GM21381 (cell line): ENCODE results near the gene PAQR4.
A peak's percentile ranks its signal among the peaks of the same experiment; 100 is the strongest.

Experiments used
- ATAC-seq: cut with Tn5 transposase; IDR thresholded peaks from one replicate; pipeline ENCODE4 v1.9.1; 2021; ENCODE audit warnings: mild to moderate bottlenecking, moderate library complexity; ENCODE audit not compliant: unreplicated experiment

Gene PAQR4

DNA sequence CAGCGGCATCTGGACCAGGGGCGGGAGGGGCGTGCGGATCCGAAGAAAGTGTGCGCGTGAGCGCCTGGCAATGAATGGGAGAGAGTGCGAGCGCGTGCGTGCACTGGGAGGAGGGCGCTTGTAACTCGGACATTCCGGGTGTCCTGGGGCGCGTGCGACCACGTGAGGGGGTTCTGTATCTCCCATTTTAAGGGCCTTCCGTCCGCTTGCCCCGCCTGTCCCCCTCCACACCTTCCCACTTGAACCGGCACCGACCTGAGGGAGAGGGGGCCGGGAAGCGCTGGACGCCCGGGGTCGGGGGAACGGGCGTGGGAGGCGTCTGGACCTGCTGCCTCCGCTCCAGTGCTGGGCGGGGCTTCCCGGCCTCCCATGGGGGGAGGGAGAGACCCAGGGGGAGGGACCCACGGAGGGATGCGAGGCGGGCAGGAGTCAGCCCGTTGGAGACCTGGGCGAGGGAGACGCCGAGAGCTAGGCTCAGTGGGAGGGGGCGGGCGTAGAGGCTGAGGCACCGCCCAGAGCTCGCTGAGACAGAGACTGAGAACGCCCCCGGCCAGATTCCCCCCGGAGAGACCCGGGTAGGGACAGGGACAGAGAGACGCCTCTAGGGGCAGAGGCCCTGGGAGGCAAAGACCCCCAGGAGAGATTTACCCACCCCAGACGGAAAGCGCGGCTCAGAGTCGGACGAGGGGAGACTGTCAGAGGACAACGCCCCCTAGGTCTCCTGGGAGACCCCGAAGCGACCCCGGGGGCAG is 5.2 kb upstream of the PAQR4 start, which contains the start of gene KREMEN2:
KREMEN2 (plus strand) TSS at position 553 of the 752 bp plus-strand sequence. CDS start 246 bp downstream, outside the sequence.
- ATAC-seq = no peak

DNA sequence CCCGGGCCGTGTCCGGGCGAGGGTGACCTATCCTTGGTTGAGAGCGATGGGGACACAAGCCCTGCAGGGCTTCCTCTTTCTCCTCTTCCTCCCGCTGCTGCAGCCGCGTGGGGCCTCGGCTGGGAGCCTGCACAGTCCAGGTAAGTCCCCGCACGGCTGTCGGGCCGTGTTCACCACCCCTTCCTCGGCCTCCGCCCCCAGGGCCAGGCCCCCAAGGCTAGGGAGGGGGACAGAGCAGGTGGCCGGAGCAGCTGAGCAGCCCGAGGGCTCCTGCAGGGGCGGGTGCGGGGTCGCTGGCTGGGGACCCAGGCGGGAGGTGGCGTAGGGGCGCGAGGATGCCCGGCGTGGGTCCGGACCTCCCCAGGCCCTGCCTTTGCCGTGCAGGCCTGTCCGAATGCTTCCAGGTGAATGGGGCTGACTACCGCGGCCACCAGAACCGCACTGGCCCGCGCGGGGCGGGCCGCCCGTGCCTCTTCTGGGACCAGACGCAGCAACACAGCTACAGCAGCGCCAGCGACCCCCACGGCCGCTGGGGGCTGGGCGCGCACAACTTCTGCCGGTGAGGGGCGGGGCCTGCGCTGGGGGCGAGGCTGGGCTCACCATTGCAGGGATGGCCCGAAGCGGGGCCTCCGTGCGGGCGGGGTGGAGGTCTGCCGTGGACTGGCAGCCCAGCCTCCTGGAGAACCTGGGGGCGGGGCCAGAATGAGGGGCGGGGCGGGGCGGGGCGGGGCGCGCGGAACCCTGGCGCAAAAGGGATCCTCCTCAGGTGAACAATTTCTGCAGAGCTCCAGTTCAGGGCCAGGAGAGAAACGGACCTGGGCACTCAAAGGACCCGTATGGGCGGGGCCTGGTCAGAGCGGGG is 4.4 kb upstream of the PAQR4 start:
- no peak for ATAC-seq

DNA sequence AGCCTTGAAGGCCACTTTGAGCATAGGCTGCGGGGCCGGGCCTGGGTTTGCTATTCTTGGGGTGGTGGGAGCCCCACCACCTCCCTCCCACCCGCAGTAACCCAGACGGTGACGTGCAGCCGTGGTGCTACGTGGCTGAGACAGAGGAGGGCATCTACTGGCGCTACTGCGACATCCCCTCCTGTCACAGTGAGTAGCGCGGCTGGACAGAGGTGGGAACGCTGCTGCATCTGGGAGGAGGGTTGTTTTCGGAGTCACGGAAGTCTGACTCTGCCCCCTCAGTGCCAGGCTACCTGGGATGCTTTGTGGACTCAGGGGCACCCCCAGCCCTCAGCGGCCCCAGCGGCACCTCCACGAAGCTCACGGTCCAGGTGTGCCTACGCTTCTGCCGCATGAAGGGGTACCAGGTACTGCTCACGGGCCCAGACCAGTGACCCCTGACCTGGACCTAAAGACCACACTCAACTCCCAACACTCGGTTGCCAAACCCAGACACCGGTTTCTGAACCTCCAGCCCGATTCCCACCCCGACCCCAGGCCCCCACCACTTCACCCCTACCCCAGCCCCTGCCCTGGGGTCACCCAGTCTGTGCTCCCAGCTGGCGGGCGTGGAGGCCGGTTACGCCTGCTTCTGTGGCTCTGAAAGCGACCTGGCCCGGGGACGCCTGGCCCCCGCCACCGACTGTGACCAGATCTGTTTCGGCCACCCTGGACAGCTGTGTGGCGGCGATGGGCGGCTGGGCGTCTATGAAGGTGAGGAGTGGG is 2.9 kb upstream of the PAQR4 start:
- ATAC-seq = no peak

DNA sequence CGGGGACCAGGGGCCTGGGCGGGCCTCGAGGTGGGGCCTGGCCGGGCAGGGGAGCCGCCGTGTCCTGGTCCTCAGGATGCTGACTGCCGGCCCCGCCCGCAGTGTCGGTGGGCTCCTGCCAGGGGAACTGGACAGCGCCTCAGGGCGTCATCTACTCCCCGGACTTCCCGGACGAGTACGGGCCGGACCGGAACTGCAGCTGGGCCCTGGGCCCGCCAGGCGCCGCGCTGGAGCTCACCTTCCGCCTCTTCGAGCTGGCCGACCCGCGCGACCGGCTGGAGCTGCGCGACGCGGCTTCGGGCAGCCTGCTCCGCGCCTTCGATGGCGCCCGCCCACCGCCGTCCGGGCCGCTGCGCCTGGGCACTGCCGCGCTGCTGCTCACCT is 2.3 kb upstream of the PAQR4 start:
- no peak for ATAC-seq

DNA sequence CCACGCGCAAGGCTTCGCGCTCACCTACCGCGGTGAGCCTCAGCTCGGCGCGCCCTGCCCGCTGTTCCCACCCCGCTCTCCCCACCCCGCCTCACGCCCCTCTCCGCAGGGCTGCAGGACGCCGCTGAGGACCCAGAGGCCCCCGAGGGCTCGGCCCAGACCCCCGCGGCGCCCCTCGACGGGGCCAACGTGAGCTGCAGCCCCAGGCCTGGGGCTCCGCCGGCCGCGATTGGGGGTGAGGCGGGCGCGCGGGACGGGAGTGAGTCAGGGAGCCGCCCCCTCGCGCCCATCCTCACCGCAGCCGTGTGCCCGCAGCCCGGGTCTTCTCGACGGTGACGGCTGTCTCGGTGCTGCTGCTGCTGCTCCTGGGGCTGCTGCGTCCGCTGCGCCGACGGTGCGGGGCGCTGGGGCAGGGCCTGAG is 1.9 kb upstream of the PAQR4 start:
- ATAC-seq = no peak

DNA sequence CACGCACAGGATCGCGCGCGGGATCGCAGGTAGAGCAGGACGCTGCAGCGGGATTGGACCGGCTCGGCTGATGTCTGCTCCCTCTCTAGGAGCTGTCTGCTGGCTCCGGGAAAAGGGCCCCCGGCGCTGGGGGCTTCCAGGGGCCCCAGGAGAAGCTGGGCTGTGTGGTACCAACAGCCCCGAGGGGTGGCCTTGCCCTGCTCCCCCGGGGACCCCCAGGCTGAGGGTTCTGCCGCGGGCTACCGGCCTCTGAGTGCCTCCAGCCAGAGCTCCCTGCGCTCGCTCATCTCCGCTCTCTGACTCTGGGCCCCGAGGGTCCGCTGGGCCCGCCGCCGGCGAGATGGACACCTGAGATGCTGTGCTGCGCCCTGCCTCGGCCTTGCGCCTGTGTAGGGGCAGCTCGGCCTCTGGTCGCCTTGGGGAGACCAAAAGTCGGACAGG is 1.4 kb upstream of the PAQR4 start:
- no peak for ATAC-seq

DNA sequence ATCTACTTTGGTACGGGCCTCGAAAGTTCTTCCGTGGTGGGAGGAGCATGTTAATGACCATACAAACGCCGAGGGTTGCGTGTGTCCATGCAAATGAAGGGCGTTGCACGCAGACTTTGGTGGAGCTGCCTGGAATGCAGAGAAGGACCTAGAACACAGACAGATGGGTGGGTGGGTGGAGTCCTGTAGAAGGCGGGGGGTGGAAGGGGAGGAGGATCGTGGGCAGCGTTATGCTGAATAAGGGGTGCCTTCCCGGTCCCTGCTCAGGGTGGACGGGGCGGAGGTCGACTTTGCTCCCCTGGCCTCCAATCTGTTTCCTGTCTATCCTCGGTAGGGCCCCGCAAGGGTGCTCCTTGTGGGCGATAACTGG is 795 bp upstream of the PAQR4 start:
- no peak for ATAC-seq

DNA sequence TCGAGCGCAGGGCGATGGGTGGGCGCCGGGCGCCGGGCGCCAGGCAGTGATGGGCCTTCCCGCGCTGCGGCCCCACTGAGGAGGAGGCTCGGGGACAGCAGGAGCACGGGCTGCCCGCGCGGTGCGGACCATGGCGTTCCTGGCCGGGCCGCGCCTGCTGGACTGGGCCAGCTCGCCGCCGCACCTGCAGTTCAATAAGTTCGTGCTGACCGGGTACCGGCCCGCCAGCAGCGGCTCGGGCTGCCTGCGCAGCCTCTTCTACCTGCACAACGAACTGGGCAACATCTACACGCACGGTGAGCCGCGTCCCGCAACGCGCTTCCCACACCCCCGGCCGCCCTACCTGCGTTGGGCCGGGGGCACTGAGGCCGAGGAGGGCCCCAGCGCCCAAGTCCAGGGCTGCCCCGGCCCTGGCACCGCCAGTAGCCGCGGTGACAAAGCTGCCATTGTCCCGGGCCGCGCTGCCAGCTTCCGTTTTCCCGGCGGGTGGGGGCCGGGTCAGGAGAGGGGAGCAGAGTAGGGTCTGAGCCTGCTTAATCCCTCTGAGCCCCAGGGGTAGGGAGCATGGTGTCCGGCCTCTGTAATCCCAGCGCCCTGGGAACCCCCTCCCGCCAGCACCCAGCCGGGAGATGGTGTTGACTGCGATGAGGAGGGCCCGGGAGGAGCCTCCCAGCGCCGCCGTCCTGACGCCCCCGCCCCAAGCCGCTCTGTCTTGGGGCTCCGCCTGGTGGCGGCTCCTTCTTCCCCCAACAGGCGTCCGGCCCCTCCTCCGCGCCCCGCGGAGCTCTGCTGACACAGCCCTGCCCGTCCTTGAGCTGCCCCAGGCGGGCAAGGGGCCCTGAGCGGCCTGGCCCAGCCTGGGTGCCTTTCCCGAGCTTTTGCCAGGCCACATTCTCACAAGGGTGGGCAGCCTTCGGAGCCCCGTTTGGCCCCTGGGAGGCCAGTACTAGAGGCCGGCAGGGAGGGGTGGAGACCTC is 685 bp downstream of the PAQR4 start:
- ATAC-seq = peak; percentile 15

DNA sequence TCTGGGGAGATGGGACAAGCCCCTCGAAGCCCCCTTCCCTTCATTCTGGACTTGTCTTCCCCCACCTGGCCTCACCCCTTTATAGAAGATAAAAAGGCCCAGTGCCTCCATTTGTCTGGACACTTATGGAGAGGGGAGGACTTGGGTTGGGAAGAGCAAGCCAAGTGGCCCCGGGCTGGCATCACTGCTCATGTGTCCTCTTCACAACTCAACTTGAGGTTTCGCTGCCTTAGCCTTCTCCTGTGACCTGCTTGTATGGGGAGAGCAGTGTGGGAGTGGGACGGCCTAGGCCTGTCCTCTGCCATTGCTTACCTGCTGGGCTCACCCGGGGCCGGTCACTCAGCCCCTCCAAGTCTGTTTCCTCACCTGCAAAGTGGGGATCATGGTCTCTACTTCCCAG is 1.4 kb downstream of the PAQR4 start:
- ATAC-seq = no peak

DNA sequence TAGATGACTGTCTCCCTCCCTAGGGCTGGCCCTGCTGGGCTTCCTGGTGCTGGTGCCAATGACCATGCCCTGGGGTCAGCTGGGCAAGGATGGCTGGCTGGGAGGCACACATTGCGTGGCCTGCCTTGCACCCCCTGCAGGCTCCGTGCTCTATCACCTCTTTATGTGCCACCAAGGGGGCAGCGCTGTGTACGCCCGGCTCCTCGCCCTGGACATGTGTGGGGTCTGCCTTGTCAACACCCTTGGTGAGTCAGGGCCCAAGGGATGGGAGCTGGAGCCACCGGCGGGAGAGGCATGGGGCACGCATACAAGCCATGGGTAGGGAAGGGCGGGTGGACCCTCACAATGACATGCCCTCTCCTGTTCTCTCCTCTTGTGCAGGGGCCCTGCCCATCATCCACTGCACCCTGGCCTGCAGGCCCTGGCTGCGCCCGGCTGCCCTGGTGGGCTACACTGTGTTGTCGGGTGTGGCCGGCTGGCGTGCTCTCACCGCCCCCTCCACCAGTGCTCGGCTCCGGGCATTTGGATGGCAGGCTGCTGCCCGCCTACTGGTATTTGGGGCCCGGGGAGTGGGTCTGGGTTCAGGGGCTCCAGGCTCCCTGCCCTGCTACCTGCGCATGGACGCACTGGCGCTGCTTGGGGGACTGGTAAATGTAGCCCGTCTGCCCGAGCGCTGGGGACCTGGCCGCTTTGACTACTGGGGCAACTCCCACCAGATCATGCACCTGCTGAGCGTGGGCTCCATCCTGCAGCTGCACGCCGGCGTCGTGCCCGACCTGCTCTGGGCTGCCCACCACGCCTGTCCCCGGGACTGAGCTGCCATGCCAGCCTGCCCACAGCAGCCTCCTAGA is 2.2 kb downstream of the PAQR4 start:
- no peak for ATAC-seq

DNA sequence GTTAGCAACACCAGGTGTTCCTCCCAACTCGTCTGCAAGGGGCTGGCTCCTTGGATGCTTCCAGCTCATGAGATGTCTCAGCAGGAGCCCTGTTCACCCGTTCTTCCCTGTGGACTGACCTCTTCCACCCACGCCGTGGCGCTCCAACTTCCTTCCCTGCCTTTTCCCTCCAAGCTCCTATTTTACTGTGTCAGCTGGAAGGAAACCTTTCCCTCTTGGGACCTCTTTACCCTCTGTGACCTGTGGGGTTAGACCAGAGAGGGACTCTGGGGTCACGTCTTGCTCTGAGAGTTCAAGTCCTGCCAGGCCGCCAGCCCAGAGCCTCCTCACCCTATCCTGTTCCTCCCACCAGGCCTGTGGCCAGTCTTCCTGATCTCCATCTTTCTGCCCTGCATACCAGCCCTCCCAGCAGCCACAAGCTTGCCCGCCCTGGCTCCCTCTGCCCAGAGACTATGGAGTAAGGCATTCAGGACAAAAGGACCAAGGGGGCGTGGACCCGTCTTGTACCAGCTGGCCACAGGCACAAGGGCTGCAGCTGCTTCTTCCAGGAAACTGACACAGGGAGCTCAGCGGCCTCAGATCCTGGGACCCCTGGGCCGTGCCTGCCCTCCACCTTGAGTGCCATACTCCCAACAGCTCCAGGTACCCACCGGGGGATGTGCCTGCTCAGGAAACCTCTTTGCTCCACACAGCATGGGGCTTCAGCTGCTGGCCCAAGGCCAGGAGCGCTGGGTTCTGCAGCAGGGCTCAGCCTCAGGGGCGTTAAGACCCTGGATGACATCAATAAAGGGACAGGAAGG is 3.0 kb downstream of the PAQR4 start:
- no peak for ATAC-seq

DNA sequence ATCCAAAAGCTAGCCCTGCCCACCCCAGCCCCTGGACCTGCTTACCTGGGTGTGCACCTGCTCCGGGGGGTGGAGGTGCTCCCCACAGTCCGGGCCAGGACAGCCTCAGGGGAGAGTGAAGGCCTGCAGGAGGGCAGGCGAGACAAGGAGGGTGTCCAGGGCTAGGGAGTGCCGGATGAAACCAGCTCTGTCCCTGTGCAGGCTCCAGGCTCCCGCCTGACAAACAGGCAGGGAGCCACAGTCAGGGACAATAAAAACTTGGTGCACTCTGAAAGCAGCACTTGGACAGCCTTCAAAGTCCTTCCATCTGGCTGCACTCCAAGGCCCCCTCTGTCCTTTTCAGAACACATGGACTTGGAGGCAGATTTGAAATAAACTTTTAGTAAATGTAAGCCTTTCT is 3.9 kb downstream of the PAQR4 start:
- ATAC-seq = no peak

DNA sequence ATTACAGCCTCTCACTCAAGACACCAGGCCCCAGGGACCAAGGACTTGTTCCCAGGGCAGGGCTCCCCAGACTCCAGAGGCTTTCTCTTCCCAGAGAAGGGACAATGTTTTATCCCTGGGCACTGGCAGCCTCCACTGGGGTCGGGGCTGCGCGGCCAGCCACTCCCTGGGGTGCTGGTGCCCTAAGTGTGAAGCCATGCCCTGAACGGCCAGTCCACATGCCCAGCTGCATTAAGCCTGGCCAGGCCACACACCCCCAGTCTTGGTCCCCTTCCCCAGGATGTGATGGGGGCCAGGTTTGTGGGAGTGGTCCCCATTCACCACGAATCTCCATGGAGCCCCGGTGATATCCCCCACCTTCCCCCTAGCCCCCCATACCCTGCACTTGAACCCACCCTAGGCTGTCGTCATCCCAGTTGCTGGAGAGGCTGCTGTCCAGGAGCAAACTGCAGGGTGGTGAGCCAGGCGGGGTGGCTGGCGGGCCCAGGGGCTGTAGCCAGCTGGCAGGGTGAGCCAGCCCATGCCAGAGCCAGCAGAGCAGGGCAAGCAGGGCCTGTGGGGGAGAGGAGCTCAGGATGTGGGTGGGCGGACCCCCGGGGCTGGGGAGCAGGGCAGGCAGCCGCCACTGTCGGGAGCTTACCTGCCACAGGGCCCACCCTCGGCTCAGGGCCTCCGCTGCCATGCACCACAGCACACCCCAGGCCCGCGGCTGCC is 4.6 kb downstream of the PAQR4 start:
- no peak for ATAC-seq

DNA sequence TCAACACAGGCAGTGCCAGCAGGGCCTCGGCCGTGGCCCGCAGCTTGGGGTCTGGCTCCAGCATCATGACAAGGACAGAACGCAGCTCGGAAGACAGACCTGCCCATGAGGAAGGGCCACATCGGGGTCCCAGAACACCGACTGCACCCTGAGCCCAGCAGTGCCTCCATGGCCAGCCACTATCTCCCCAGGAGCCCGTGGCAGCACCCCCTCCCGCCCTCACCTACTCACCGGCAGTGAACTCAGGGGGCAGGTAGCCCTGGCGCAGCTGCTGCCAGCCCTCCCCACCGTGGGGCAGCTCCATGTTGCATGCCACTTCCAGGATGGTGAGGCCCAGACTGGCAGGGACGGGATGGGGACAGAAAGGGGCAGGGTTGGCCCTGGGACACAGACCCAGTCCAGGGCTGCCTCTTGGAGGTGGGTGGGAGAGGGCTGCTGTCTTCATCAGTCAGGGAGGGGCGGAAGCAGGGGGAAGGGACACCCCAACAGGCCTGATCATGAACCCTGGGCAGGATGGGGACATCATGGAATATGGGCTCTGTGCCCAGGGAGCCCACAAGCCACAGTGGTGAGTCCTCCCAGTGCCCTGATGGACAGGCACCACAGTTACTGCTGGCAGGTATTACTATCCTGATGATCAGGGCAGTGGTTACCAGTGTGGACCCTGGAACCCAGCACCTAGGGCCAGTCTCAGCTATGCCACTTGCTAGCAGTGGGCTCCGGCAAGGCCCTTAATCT is 5.3 kb downstream of the PAQR4 start:
- ATAC-seq = no peak

DNA sequence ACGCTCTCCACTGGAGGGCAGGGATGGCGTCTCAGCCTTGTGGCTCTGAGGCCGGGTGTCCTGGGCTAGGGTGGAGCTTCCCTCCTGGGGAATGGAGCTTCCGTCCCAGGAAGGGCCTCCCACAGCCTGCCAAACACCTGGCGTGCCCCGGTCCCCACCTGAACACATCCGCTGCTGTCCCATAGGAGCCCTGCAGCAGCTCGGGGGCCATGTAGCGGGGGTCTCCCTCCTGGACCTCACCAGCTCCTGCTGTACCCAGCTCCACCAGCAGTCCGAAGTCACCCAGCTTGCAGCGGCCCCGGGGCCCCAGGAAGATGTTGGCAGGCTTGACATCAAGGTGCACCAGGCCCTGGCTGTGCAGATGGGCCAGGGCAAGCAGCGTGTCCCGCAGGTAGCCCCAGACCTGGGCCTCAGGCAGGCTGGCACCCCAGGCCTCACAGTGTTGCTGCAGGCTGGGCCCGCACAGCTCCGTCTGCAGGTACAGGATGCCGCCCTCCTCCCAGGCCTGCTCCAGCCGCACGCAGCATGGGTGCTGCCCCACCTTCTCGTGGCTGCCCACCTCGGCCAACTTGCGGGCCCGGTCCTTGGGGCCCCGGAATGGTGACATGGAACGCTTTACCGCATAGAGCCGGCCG is 6.1 kb downstream of the PAQR4 start:
- ATAC-seq = no peak

DNA sequence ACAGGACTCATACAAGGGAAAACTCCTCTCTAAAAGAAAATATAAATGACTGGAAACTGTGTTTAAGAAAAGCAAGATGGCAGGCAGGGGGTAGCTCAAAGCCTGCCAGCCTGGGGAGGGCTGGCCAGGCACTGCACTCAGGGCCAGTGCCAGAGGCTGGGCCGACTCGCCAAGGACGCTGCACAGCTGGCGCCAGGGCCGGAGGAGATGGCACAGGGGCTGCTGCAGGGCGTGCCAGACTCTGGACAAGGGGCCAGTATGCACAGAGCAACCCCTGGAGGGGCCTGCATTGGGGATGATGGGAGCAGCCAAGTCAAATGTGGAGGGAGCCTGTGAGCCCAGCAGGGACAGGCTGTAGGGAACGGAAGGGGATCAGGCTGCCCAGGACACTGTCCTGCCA is 7.1 kb downstream of the PAQR4 start:
- ATAC-seq = no peak

DNA sequence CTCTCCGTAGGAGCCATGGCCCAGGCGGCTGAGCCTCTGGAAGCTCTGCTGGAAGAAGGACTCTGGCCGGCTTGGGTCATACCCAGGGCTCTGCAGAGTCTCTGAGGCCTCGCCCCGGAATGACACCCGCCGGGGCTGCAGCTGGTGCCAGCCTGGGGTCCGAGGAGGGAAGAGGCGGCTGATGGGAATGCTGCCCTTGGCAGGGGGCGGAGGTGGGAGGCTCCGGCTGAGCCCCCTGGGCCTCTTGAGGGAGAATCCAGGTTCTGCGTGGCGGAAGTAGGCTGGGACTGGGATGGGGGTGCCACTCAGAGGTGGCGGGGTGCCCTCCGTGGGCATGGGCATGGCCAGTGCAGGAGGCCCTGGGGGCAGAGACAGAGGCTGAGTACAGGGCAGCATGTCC is 7.5 kb downstream of the PAQR4 start:
- no peak for ATAC-seq
